PC-9 (cell line): ENCODE results near the gene ESAM.

Experiments
- EZH2 ChIP-seq: fragments of 200-600 bp; sonication (generic); IDR thresholded peaks from 2 replicates; pipeline ENCODE4 v1.8.0; 2017; ENCODE audit warnings: antibody characterized with exemption, low read depth
- TF ChIP-seq, protein P1 (sequence below): fragments of 200-600 bp; sonication (generic); conservative IDR thresholded peaks from 2 replicates; pipeline ENCODE4 v1.6.1; 2017; ENCODE audit warnings: mixed run types, antibody characterized with exemption, mild to moderate bottlenecking, moderate library complexity

- TF ChIP-seq, protein P1, sequence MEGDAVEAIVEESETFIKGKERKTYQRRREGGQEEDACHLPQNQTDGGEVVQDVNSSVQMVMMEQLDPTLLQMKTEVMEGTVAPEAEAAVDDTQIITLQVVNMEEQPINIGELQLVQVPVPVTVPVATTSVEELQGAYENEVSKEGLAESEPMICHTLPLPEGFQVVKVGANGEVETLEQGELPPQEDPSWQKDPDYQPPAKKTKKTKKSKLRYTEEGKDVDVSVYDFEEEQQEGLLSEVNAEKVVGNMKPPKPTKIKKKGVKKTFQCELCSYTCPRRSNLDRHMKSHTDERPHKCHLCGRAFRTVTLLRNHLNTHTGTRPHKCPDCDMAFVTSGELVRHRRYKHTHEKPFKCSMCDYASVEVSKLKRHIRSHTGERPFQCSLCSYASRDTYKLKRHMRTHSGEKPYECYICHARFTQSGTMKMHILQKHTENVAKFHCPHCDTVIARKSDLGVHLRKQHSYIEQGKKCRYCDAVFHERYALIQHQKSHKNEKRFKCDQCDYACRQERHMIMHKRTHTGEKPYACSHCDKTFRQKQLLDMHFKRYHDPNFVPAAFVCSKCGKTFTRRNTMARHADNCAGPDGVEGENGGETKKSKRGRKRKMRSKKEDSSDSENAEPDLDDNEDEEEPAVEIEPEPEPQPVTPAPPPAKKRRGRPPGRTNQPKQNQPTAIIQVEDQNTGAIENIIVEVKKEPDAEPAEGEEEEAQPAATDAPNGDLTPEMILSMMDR: no peak
- no peak for TF ChIP-seq EZH2
These were observed 7.8 kb downstream of the ESAM start for GRCh38 chr11:124754309-124754708.
